Mesenteric fat pad (tissue), 1 donor: ENCODE results near the gene TUBGCP3. TPM values are rescaled to one million over a fixed set of nuclear protein-coding genes. Genes with fewer than 3 reads are reported as not detected.
"Not testable (repeated sequence)": the region's sequence is repeated elsewhere in the genome, so short reads cannot be mapped to it uniquely, and the experiment has no call there.

ENCODE experiments used
- DNase-seq: peaks from one replicate; pipeline ENCODE4 v3.0.0-alpha.2; 2020; ENCODE audit warnings: low spot score
- total RNA-seq: library from RNA; stranded (reverse); fragmentation: NEBNext Ultra II Directional; extraction: Animal tissue kit (Norgen Biotek cat#: 25700); gene quantifications from one replicate; pipeline ENCODE4 v1.2.1, GENCODE V29; 2021
- donor health status: DM: yes; HTN: yes; CAD: no.

TUBGCP3 gene
- total RNA-seq, 1 donor from 2014 or later = 27.3 TPM

- no peak for DNase-seq
Observed at GRCh38 chr13:112579310-112579843, 8.6 kb downstream of the TUBGCP3 start.

- DNase-seq = no peak
Observed at GRCh38 chr13:112576768-112577167, 11.2 kb downstream of the TUBGCP3 start.

GRCh38 chr13:112576191-112576590, 11.8 kb downstream of the TUBGCP3 start:
- DNase-seq = no peak

GRCh38 chr13:112575675-112576074, 12.3 kb downstream of the TUBGCP3 start:
- DNase-seq = no peak

GRCh38 chr13:112574834-112575613, 12.9 kb downstream of the TUBGCP3 start:
- no peak for DNase-seq

GRCh38 chr13:112574416-112574815, 13.5 kb downstream of the TUBGCP3 start:
- no peak for DNase-seq

GRCh38 chr13:112573710-112574109, 14.2 kb downstream of the TUBGCP3 start:
- no peak for DNase-seq

- no peak for DNase-seq
Observed at GRCh38 chr13:112572366-112572765, 15.6 kb downstream of the TUBGCP3 start.

GRCh38 chr13:112569821-112570220, 18.1 kb downstream of the TUBGCP3 start:
- no peak for DNase-seq

- no peak for DNase-seq
Observed at GRCh38 chr13:112567161-112567862, 20.6 kb downstream of the TUBGCP3 start.

- DNase-seq = no peak
Observed at GRCh38 chr13:112562786-112563383, 25.1 kb downstream of the TUBGCP3 start.

- no peak for DNase-seq
Observed at GRCh38 chr13:112562254-112562653, 25.7 kb downstream of the TUBGCP3 start.

- no peak for DNase-seq
Observed at GRCh38 chr13:112561478-112561877, 26.5 kb downstream of the TUBGCP3 start.

- no peak for DNase-seq
Observed at GRCh38 chr13:112558696-112559418, 29.1 kb downstream of the TUBGCP3 start.

- DNase-seq = no peak
Observed at GRCh38 chr13:112556600-112556999, 31.4 kb downstream of the TUBGCP3 start.

- no peak for DNase-seq
Observed at GRCh38 chr13:112554214-112554850, 33.6 kb downstream of the TUBGCP3 start.

GRCh38 chr13:112548975-112549374, 39.0 kb downstream of the TUBGCP3 start:
- not testable (repeated sequence) for DNase-seq

GRCh38 chr13:112545856-112546255, 42.1 kb downstream of the TUBGCP3 start:
- no peak for DNase-seq

- DNase-seq = no peak
Observed at GRCh38 chr13:112532837-112533745, 54.9 kb downstream of the TUBGCP3 start.
